Measurements from ENCODE around the gene SLIT3.

The SLIT3 gene

DNA sequence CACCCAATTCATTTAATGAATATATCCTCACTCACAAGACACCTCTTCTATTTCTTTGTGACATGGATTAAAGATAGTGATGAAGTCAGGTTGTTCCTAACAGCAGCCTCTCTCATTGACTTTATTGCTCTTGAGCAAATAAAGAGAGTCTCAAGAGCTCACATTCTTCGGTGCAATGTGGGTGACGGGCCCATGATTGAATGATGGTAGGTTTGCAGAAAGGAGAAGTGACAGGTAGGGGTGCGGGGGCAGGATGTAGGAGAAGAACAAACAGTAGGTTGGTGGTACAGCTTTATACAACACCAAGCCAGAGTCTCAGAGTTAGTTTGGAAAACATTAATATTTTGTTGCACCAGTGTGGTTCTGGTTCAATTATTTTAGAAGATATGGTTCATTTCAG lies 122.2 kb downstream of the SLIT3 start:
- H3K36me3 ChIP-seq (ENCODE audit: control insufficient read depth, low read length) = no peaks in the 10 kb centered on the region
- no peaks in the 10 kb centered on the region for H3K9me3 ChIP-seq (ENCODE audit: control insufficient read depth, insufficient read depth, low read length)
- no peak overlapping the region for H3K4me2 ChIP-seq (ENCODE audit: low read length)
- H4K20me1 ChIP-seq (ENCODE audit: control insufficient read depth, insufficient read depth, low read depth, low read length) = no peaks in the 10 kb centered on the region
- H3K27me3 ChIP-seq (ENCODE audit: control insufficient read depth, low read length) = peaks cover 4% of the 10 kb centered on the region; the same call in 1 of the 2 replicates
- TF ChIP-seq EZH2phosphoT487 (IDR thresholded peaks at IDR 0.05; ENCODE audit: borderline replicate concordance, low read length) = no peak
- TF ChIP-seq, protein P1, sequence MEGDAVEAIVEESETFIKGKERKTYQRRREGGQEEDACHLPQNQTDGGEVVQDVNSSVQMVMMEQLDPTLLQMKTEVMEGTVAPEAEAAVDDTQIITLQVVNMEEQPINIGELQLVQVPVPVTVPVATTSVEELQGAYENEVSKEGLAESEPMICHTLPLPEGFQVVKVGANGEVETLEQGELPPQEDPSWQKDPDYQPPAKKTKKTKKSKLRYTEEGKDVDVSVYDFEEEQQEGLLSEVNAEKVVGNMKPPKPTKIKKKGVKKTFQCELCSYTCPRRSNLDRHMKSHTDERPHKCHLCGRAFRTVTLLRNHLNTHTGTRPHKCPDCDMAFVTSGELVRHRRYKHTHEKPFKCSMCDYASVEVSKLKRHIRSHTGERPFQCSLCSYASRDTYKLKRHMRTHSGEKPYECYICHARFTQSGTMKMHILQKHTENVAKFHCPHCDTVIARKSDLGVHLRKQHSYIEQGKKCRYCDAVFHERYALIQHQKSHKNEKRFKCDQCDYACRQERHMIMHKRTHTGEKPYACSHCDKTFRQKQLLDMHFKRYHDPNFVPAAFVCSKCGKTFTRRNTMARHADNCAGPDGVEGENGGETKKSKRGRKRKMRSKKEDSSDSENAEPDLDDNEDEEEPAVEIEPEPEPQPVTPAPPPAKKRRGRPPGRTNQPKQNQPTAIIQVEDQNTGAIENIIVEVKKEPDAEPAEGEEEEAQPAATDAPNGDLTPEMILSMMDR (IDR thresholded peaks at IDR 0.05; ENCODE audit: low read depth, low read length, poor library complexity, severe bottlenecking) = no peak
- H3K79me2 ChIP-seq (ENCODE audit: control insufficient read depth, low read length) = no peaks in the 10 kb centered on the region
- no peak overlapping the region for H3K27ac ChIP-seq (ENCODE audit: low read depth, low read length)
- no peaks in the 10 kb centered on the region for H3K9me2 ChIP-seq (replicated peaks; ENCODE audit: control insufficient read depth, low read length)
- no peaks in the 10 kb centered on the region for H3K4me1 ChIP-seq (ENCODE audit: control insufficient read depth, low read length)
- no peaks in the 10 kb centered on the region for H3F3A ChIP-seq (ENCODE audit: control insufficient read depth, insufficient read depth)
- H3K4me3 ChIP-seq (ENCODE audit: low read length) = no peak overlapping the region

- Histone ChIP-seq H4K20me1 (ENCODE audit: control insufficient read depth, insufficient read depth, low read depth, low read length) (no peaks in the 10 kb centered on the region), H3K4me2 (ENCODE audit: low read length) (no peak overlapping the region), H3K27me3 (ENCODE audit: control insufficient read depth, low read length) (peaks cover 4% of the 10 kb centered on the region; the same call in 1 of the 2 replicates), H3K27ac (ENCODE audit: low read depth, low read length) (no peak overlapping the region), H3K36me3 (ENCODE audit: control insufficient read depth, low read length) (no peaks in the 10 kb centered on the region), H3K4me3 (ENCODE audit: low read length) (no peak overlapping the region), H3K9me3 (ENCODE audit: control insufficient read depth, insufficient read depth, low read length) (no peaks in the 10 kb centered on the region), H3K9me2 (replicated peaks; ENCODE audit: control insufficient read depth, low read length) (no peaks in the 10 kb centered on the region), H3K79me2 (ENCODE audit: control insufficient read depth, low read length) (no peaks in the 10 kb centered on the region), H3F3A (ENCODE audit: control insufficient read depth, insufficient read depth) (no peaks in the 10 kb centered on the region), H3K4me1 (ENCODE audit: control insufficient read depth, low read length) (no peaks in the 10 kb centered on the region)
- TF ChIP-seq EZH2phosphoT487 (IDR thresholded peaks at IDR 0.05; ENCODE audit: borderline replicate concordance, low read length) = no peak
- TF ChIP-seq, protein P1 (IDR thresholded peaks at IDR 0.05; ENCODE audit: low read depth, low read length, poor library complexity, severe bottlenecking) = no peak
Measured at GRCh38 chr5:169178274-169178673, 122.7 kb downstream of the SLIT3 start.

DNA sequence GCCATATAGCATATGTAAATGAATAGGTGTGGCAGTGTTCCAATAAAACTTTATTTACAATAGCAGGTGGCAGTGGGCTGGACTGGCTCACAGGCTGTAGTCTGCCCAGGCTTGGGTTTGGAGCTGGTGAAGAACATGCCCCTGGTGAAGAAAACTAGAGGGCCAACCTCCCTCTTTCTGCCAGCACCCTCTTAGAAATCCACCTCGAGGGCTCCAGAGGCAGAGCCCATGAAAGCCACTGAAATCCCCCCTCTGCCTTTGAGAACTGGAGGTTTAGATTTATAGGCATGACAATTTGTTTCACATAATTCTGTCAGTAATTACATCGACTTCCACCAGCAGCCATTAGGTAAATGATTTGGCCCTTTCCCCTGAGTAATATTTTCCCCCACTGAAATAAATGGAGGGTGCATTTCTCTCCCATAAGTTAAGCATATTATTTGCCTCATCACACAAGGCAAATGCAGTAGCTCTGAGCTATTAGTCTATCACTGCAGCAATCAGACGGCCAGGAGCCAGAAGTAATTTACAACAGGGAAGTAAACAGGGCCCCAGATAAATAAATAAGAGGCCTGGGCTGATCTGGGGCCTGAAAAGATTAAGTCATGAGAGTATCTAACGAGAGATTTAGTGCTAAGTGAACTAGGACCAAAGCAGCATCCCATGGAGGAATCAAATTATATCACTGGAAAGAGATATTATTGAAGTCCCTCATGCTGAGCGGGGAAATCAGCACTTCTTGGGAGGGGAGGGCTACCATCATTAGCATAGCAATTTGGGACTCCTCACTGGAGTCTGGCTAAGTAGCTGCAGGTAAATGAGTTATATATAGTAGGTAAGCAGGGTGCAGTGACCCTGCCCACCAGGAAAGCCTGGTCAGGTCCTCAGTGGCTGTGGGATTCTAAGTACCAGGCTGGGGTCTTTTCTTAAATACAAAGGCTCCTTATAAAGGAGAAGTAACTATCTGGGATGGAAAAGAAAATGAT lies 123.9 kb downstream of the SLIT3 start:
- Histone ChIP-seq H3K4me1 (ENCODE audit: control insufficient read depth, low read length) (no peaks in the 10 kb centered on the region), H3K36me3 (ENCODE audit: control insufficient read depth, low read length) (no peaks in the 10 kb centered on the region), H3K9me2 (replicated peaks; ENCODE audit: control insufficient read depth, low read length) (no peaks in the 10 kb centered on the region), H3K4me2 (ENCODE audit: low read length) (no peak overlapping the region), H3F3A (ENCODE audit: control insufficient read depth, insufficient read depth) (no peaks in the 10 kb centered on the region), H3K27me3 (ENCODE audit: control insufficient read depth, low read length) (peaks cover 4% of the 10 kb centered on the region; the same call in 1 of the 2 replicates), H3K27ac (ENCODE audit: low read depth, low read length) (no peak overlapping the region), H4K20me1 (ENCODE audit: control insufficient read depth, insufficient read depth, low read depth, low read length) (no peaks in the 10 kb centered on the region), H3K9me3 (ENCODE audit: control insufficient read depth, insufficient read depth, low read length) (no peaks in the 10 kb centered on the region), H3K4me3 (ENCODE audit: low read length) (no peak overlapping the region), H3K79me2 (ENCODE audit: control insufficient read depth, low read length) (no peaks in the 10 kb centered on the region)
- no peak for TF ChIP-seq EZH2phosphoT487 (IDR thresholded peaks at IDR 0.05; ENCODE audit: borderline replicate concordance, low read length)
- TF ChIP-seq, protein P1 (IDR thresholded peaks at IDR 0.05; ENCODE audit: low read depth, low read length, poor library complexity, severe bottlenecking) = no peak

All from DOHH2 (cell line).